HG03196 (cell line): ENCODE data around the gene MYO1D.
"Not testable (repeated sequence)": the region's sequence is repeated elsewhere in the genome, so short reads cannot be mapped to it uniquely, and the experiment has no call there.

ENCODE experiments used
- ATAC-seq: cut with Tn5 transposase; IDR thresholded peaks from one replicate; pipeline ENCODE4 v1.9.1; 2021; ENCODE audit not compliant: unreplicated experiment

MYO1D gene

GRCh38 chr17:32481193-32481592 is 395.7 kb downstream of the MYO1D start:
- no peak for ATAC-seq

- ATAC-seq = no peak
Measured at GRCh38 chr17:32479074-32479617, 397.8 kb downstream of the MYO1D start.

DNA sequence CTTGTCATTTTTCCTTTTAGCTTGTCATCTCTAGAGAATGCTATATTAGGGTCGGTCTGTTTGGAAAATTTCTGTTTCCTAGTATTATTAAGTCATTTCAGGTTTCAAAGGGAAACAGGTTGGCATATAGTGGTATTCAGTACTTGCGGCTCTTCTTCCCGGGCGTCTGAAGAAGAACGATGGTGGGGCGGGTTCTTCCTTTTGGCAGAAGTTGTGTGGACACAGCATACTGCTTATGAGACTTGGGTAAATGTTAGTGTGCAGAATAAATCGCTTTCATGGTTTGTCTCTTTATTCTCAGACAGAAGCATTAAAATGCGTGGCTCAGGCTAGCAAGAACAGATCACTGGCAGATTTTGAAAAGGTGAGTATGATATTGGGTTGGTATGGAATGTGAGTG is 399.7 kb downstream of the MYO1D start:
- ATAC-seq = no peak

GRCh38 chr17:32475258-32475657 is 401.7 kb downstream of the MYO1D start:
- ATAC-seq = no peak

GRCh38 chr17:32471652-32472051 is 405.3 kb downstream of the MYO1D start:
- no peak for ATAC-seq

DNA sequence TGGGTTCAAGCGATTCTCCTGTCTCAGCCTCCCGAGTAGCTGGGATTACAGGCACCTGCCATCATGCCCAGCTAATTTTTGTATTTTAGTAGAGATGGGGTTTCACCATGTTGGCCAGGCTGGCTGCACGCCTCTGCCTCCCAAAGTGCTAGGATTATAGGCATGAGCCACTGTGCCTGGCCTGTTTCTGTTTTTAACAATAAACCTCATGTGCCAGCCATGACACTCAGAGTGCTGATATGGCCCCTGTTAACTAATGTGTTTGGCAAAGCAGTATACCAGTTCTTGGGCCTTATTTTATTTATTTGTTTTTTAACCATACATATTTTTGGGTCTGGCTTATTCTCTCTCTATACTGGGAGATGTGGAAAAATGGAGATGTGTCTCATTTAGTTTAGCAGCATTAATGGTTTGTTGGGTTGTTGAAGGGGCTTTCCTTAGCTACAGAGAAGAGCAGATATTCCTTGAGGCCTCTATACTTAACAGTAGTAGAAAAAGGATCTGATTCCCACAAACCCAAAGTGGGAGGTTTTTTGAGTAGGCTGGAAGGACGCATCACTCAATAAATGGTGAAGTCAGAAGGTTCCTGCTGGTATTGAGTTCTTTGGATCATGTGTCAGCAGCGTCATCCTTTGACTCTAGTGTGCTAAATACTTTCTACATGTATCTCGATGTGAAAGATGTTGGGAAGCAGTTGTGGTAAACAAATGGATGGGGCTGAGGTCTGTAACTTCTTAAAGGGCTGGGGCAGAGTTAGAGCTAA is 406.3 kb downstream of the MYO1D start:
- no peak for ATAC-seq

GRCh38 chr17:32467949-32468348 is 409.0 kb downstream of the MYO1D start:
- ATAC-seq = no peak

DNA sequence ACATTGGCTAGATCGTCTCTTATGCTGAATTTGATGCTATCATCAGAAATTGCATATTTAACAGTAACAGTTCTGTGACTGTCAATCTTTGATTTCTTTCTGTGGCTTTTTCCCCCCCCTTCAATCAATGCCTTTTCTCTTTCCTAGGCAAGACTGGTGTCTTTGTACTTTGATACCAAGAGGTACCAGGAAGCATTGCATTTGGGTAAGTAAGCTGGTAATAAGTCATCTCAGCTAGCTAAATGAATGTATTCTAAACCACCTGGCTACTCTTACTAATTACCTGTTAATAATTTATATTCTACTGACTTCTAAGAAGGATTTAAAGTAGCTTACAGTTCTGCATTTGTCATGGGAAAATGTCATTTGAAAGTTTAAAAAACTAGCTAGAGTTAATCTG is 412.6 kb downstream of the MYO1D start:
- no peak for ATAC-seq

DNA sequence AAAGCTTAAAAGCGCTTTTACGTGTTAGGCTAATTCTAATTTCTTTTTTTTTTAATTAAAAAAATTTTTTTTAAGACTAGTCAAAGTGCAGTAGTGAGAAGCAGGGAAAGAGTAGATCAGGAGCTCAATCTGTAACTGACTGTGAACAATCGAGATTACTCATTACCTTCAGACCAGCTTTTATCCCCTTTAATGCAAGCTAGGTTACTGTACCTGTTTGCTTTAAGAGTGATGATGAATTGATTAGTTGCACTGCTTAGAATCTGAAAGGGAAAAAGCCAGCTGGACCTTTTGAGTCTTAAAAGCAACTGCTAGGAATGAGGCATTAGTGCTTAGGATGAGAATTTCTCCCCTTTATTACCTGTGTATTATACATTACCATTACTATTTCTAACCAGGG is 413.6 kb downstream of the MYO1D start:
- no peak for ATAC-seq

DNA sequence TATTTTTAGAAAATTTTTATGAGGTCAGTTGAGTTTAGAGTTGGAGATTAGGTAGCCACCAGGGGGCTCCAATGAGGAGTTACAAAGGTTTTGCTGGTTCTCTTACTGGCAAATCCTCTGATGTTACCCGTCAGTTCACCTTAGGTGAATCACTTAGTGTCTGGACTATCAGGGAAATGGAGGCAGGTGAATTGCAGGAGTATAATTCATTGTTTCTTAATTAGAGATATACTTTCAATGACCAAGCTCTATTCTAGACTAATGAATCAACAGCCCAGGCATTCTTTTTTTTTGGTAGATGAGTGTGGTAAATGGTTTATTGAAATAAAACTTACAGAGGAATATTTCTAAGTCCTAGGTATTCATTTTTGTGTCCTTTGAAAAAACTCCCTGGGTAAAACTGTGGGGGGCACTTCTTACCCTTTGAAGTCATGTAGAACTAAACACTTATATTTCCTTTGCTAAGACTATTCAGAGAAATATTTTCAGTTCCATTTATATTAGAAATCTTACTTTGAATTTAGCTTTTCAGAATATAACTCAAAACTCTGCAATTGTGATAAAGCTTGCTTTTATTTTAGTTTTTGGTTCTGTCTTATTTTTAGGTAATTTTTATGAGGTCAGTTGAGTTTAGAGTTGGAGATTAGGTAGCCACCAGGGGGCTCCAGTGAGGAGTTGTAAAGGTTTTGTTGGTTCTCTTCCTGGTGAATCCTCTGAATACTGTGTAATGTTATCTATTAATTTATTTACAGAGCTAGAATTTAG is 414.9 kb downstream of the MYO1D start:
- no peak for ATAC-seq

- ATAC-seq = no peak
Measured at GRCh38 chr17:32461498-32461852, 415.4 kb downstream of the MYO1D start.

DNA sequence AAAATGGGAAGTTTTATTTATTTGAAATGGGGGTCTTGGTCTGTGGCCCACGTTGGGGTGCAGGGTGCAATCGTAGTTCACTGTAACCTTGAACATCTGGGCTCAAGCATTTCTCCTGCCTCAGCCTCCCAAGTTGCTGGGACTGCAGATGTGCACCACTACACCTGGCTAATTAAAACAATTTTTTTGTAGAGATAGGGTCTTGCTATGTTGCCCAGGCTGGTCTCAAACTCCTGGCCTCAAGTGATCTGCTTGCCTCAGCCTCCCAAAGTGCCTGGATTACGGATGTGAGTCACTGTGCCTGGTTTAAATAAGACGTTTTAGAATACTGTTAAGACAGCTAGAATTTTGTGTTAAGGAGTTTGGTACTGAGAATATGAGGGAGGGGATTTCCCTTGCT is 416.9 kb downstream of the MYO1D start:
- ATAC-seq = no peak

- no peak for ATAC-seq
Measured at GRCh38 chr17:32458371-32458770, 418.6 kb downstream of the MYO1D start.

DNA sequence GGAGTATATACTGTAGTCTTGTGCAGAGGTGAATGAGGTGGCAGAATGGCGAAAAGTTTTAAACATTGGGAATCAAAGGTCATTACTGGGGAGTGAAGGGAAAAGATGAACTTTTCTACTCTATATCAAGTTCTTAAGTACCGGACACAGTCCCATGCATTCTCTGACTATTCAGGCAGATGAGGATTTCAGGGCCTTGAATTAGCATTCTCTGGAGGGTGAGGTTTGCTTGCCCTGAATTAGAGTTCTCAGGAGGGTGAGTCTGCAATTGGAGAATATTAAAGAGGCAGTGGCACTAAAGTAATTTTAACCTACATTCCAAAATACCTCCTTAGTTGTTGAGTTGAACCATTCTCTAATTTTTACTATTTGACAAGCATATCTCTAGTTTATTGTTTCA is 423.6 kb downstream of the MYO1D start:
- no peak for ATAC-seq

GRCh38 chr17:32452281-32452680 is 424.6 kb downstream of the MYO1D start:
- no peak for ATAC-seq

- no peak for ATAC-seq
Measured at GRCh38 chr17:32451879-32452278, 425.0 kb downstream of the MYO1D start.

DNA sequence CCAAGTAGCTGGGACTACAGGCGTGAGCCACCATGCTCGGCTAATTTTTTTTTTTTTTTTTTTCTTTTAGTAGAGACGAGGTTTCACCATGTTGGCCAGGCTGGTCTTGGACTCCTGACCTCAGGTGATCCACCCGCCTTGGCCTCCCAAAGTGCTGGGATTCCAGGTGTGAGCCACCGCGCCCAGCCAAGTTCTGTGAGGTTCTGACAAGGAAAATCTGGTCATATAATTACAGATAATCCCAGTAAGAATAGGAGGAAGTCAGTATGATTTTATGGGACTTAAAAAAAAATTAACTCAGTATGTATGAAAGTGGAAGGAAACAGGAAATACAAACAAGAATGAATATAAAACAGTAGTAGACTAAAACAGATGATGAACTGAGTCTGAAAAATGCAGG is 426.5 kb downstream of the MYO1D start:
- ATAC-seq = not testable (repeated sequence)

GRCh38 chr17:32449963-32450362 is 427.0 kb downstream of the MYO1D start:
- ATAC-seq = no peak

DNA sequence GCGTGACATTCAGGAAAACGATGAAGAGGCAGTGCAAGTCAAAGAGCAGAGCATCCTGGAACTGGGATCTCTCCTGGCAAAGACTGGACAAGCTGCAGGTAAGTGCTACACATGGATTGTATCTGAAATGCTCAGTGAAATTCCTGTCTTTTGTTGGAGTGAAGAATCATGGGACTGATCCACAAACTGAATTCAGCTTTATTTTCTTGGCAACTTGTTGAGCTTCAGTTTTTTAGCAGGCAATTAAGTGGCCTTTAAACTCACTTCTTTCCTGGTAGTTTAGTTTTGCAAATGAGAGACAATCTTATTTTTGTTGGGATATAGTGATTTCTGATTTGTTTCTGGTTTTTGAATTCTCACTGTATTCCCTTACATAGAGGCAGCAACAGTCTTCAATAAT is 430.0 kb downstream of the MYO1D start:
- ATAC-seq = no peak

- ATAC-seq = no peak
Measured at GRCh38 chr17:32445971-32446370, 431.0 kb downstream of the MYO1D start.

GRCh38 chr17:32445497-32445896 is 431.4 kb downstream of the MYO1D start:
- ATAC-seq = no peak

- peak; percentile 3 for ATAC-seq
Measured at GRCh38 chr17:32445074-32445415, 431.9 kb downstream of the MYO1D start.
